T47D (cell line): ENCODE data around the gene NAA20.

Experiments used
- DNase-seq, 2 experiments: peaks; one replicate each; pipeline versions ENCODE4 v3.0.0 to v3.0.0-alpha.2; 2011 to 2012; ENCODE audit warnings: low read depth in 1 of 2, low spot score in 1 of 2
- JUND ChIP-seq: IDR thresholded peaks from 2 replicates; pipeline ENCODE4 v1.6.1; 2012; ENCODE audit warnings: low read depth
- in situ Hi-C: cut with HindIII; loops from 2 replicates; pipeline ENCODE4 v1.10.0; 2016; ENCODE audit warnings: low sequenced_read_pairs, low pct_unique_long_range_greater_than_20kb

NAA20 gene

DNA sequence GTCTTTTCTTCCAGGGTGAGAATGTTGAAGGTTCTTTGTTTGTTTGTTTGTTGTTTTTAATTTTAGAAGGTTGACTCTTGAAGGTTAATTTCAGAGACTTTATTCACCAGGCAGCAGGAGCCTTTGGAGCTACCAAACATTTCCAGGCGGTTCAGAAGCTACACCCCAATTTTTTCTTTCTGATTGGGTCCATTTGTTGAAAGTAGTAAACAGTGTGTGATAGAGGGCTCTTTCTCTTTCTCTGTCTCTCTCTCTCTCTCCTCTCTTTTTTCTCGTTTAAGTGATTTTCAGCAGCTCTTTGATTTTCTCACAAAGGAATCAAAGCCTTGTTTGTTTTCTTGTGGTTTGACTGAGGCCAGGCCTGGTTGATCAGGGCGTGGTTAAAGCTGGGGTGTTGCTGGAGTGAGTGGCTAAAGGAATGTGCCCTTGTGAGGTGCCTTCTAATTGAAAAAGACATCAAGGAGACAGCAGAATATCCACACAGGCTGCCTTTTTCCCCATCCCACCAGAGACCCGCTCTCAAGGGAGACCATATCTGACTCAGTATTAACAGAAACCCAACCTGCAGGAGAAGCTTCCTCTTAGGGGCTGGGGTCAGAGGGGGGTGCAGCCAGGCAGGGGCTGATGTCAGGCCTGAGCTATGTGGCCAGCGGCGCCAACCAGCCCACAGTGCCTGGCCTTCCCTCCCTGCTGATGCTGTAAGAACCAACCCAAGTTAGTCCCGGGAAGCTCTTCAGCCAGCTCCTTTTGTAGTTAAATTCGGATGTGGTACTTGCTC, 40.4 kb upstream of the NAA20 start:
- TF ChIP-seq JUND, result 0 out of 2 replicates have a peak, but pooled peaks have one; percentile 36
- peak; percentile 60 for DNase-seq
- in situ Hi-C loops, result no loop called here

DNA sequence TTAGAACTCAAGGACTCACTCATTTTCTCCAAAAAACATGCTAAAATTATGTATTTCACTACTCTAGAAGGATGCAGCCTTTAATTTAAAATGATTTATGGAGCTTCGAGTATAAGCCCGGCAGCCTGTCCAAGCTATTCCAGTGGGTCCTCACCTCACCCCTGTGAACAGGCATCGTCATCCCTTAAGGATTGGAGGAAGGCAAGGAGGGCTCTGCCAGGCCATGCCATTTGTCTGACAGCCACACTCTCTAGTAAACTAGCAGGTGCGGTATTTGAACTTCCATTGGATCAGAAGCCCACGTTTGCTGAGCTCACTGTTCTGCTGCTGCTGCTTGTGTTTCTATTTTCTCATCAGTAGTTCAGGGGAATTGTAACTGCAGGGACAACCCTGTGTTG, 39.8 kb upstream of the NAA20 start:
- no peak for DNase-seq
- in situ Hi-C loops, result no loop called here
- no peak for TF ChIP-seq JUND

DNA sequence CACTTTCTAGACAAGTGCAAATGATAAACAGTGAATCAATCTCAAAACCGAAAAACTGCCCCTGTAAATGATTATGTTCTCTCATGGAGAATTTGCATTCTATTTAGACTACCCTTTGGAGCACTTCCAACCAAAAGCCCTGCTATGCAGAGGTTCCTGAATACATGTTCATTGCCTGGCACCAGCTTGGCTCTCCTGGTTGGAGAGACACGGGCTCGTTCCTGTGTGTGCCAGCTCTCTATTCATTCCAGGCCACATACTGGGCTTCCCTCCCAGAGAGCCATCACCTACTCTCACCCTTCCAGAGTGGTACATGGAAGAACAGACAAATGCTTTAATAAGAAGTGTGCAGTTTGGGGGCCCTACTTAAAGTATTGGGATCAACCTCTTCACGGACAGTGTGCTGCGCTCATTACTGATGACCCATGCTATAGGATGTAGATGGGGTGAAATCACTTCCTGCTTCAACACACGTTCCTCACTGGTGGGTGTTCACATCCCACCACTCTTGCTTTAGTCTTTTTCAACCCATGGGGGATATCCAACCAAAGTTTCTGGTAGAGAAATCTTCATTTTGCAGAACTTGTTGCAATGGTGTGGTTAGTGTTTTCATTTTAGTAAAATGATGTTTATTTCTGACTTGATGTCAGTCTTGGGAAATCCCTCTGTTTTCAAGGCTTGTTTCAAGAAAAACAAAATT, 38.5 kb upstream of the NAA20 start:
- no peak for DNase-seq
- in situ Hi-C loops, result no loop called here
- TF ChIP-seq JUND, result no peak

DNA sequence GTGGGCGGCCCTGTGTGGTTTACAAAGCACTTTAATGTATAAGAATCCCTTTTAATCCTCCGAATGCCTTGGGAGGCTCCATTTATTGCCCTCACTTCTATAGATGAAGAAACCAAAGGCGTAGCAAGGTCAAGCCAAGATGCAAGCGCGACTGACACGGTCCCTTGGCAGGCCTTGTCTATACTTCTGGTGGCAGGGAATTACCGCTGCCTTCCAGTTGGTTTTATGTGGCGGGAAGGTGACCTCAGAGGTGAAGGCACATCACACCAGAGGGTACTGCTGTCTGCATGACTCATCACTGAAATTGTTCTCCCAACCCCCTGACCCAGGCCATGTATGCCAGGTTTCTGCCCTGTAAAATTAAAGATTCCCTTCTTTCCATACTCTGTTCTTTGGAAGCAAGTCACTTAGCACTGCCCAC, 36.1 kb upstream of the NAA20 start:
- TF ChIP-seq JUND, result no peak
- in situ Hi-C loops, result no loop called here
- no peak for DNase-seq

DNA sequence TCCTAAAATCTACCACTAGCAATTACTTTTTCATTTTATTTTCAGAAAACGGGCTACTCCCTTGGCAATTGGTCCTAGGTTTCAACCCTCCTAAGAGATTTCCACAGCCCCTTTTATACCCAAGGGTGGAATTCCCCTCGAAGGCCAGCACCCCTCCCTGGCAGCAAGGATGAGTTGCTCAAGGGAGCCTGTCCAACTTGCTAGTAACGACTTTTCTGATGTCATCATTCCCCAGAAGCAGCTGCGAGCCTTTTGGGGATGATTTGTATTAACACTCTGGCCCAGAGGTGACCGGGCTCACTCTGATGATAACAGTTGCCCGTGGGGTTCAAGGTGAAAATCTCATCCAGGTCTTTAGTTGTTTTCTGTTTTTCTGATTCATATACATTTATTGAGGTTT, 30.7 kb upstream of the NAA20 start:
- DNase-seq, result no peak
- in situ Hi-C loops, result no loop called here
- no peak for TF ChIP-seq JUND

DNA sequence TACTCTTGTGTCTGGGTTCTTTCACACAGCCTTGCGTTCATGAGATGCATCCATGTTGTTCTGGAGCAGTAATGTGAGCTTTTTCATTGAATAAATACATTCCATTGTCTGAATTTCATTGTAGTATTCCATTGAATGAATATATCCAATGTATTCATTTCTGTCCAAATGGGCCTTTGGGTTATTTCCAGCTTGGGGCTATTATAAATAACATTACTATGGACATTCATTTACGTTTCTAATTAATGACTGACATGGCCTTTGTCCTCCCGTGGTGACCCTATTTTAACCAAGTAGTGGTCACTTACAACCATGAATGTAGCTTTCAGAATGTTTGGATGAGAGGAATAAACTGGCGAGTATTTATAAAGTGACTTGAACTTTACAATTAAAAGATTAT, 30.1 kb upstream of the NAA20 start:
- no peak for DNase-seq
- TF ChIP-seq JUND, result no peak
- in situ Hi-C loops, result no loop called here

DNA sequence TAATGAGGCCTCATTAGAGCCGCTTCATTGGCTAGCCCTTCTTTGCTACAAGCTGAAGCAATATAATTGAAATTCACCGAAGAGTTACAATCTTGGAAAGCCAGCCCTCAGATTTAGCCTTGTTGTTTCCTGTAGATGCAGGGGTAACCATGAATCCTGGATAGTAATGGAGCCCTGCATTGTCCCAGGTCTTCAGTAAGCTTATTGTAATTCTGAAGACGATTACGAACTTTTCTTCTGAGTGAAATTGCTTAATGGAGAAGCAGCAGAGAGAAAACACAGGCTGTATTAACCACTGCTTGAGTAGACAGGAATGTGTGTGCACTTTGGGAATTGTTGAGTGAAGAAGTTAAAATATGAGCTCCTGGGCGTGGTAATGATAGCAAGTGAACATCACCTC, 26.3 kb upstream of the NAA20 start:
- no peak for TF ChIP-seq JUND
- DNase-seq, result no peak
- in situ Hi-C loops, result no loop called here

DNA sequence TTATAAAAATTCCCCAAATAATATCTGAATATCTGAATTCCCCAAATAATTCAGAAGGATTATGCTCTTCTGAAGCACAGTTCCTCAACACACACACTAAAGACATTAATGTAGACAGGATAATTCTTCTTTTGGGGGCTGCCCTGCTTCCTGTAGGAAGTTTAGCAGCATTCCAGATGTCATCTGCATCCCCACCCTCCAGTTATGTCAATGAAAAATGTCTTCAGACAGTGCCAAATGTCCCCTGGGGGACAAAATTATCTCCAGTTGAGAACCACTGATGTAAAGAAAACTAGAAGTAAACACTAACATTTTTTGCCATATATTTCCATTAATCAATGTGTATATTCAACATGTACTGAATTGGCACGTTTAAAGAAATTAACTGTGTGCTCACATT, 25.9 kb upstream of the NAA20 start:
- DNase-seq, result no peak
- no peak for TF ChIP-seq JUND
- in situ Hi-C loops, result no loop called here

DNA sequence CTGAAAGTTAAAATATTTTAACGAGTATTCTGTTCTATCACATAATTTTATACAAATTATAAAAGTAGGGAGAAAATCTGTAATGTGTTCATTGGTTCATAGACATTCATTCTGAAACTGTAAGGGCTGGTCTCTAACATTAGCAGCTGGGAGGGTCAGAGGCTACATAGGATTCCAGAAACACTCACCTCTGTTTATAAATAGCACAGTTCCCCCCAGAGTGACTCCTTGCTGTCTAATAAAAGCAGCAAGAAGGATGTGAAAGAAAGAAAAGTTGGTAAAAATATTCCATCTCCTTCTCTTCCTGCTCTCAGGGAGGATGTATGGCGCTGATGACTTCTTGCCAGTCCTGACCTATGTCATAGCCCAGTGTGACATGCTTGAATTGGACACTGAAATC, 25.3 kb upstream of the NAA20 start:
- TF ChIP-seq JUND, result no peak
- no peak for DNase-seq
- in situ Hi-C loops, result no loop called here

DNA sequence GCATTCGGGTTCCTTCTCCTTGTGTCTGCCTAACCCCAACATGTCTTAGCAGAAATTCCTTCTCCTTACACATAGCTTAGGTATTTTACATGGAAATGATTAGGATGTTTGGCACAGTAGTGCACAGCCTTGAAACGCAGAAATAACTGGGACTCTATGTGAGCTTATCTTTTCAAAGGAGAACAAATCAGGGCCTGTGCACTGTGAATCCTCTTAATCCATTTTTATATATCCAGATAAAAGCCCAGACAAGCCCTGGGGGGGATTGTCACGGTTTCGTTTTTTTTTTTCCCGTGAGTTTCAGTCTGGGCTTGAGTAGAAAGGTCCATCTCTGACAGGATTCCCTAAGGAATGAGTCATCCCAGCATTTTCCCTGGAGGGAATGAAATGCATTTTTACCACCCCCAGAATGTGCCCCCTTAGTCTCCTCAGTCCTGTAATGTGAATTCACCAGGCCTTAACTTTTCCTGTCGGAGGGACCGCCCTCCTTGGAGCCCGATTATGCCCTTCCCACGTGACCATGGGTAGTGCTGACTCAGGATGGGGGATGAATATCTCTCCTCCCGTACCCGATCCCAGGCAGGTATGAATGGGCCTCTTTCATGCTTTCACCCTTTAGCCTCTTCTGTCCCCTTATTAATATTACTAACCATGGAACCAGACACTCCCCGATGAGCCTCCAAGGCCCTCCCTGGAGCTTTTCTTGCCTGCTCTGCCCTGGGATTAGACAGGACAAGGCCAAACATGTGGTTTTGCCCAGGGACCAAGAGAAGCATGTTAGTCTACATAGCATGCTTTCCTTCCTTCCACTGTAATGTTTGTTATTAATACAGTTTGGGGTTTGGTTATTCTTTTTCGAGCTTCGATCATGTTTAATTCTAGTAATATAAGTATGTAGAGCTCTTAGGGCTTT, 23.9 kb upstream of the NAA20 start:
- in situ Hi-C loops, result no loop called here
- DNase-seq, result no peak
- no peak for TF ChIP-seq JUND

DNA sequence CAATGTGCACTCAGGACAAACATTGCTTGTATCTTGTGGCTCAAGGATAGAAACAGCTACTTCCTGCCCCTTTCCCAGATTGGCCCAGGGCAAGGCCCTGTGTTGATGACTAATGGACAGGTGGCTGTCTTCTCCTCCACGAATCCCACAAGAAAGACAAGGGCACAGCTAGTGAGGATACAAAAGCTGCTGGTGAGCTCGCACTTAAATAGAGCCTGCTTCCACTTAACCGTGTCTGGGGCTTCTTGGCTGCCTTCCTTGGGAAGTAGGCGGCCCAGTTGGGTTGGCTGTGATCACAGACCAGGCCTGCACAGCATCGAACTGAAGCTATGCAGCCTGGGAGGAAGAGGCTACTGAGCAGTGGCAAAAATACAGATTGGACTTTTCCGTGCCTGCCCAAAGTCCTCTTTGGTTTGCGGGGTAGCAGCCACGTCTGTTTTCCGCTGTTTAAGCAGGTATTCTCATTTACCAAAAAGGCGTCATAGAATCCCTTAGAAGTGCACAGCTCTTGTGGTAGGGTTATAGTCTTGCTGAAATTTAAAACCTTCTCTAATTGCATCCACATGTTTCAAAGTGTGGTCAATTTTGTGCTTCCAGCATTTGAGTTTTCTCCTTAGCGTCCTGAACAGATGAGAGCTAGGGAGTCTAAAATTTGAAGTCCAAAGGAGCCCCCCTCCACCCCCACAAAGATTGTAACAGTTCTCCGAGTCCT, 23.0 kb upstream of the NAA20 start:
- in situ Hi-C loops, result no loop called here
- TF ChIP-seq JUND, result no peak

DNA sequence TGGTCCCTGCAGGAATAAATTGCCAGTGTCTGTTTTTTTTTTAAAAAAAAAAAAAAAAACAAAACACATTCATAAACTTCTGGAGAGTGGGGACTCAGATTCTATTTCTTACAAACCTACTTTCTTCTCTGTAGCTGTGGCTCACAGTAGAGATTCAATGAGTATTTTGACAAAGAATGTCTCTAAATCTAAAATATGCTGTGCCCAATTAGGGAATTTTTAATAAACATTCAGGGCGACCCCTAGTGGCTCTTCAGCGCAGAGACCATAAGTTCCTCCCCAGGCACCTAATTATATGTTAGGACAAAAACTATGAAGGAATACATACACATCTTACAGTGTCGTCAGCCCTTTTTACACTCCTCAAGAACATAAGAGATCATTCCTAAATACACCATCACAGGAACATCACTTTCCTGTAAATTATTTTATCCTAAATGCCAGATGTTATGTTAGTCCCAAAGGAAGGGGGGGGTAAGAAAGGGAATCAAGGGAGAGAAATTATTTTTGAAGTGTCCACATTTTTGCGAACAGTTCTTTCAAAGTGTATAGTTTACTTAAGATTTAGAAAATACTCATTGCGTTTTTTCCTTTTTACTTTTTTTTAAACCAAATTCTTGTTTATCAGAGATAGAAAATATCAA, 21.8 kb upstream of the NAA20 start:
- in situ Hi-C loops, result no loop called here
- no peak for TF ChIP-seq JUND
- peak in 1 of 2 experiments; percentile 65 for DNase-seq

More for the DNA sequence above, 23.0 kb upstream of the NAA20 start:
- DNase-seq, result no peak
